ENCODE measurements around the gene ANAPC5. TPM values are rescaled to one million over a fixed set of nuclear protein-coding genes. Genes with fewer than 3 reads are reported as not detected.

The ANAPC5 gene
- 86.4 to 94.3 TPM (median 87.2 TPM) in 5 replicates for total RNA-seq (2022; extraction: Qiagen RNA extraction; ENCODE audit: low read depth)

GRCh38 chr12:121351820-121352681 lies at the start of gene ANAPC5:
Gene ANAPC5 (minus strand): TSS chr12:121352411. CDS start chr12:121352340, 71 bp downstream.

GRCh38 chr12:121399391-121400331 lies 47.5 kb upstream of the ANAPC5 start, which contains the start of gene RNF34:
Gene RNF34 (plus strand): TSS chr12:121400118. CDS start chr12:121400213, 95 bp downstream.

GRCh38 chr12:121296618-121297434 lies 55.4 kb downstream of the ANAPC5 start, which contains the start of gene CAMKK2:
Gene CAMKK2 (minus strand): TSS chr12:121296709. CDS start chr12:121274526, 22,183 bp downstream.

Other genes with a start within 250 kb of the ANAPC5 start
- not detected in 5 replicates for gene P2RX7, start 219.5 kb downstream of the ANAPC5 start, total RNA-seq (2022; extraction: Qiagen RNA extraction; ENCODE audit: low read depth)
- 14.6 to 18.6 TPM (median 17.3 TPM) in 5 replicates for gene P2RX4, start 142.3 kb downstream of the ANAPC5 start, total RNA-seq (2022; extraction: Qiagen RNA extraction; ENCODE audit: low read depth)
- 18.2 to 29.6 TPM (median 25.2 TPM) in 5 replicates for gene CAMKK2, start 55.7 kb downstream of the ANAPC5 start, total RNA-seq (2022; extraction: Qiagen RNA extraction; ENCODE audit: low read depth)
- 33.9 to 42.7 TPM (median 36.0 TPM) in 5 replicates for gene RNF34, start 47.7 kb upstream of the ANAPC5 start, total RNA-seq (2022; extraction: Qiagen RNA extraction; ENCODE audit: low read depth)
- gene KDM2B, start 228.6 kb upstream of the ANAPC5 start, total RNA-seq (2022; extraction: Qiagen RNA extraction; ENCODE audit: low read depth): 16.5 to 22.4 TPM (median 21.0 TPM) in 5 replicates

Measured in A549 treated with ZK216348 at 1 μM for 4 hours (cell line).